K562 (cell line): ENCODE measurements around the gene AIRE. TPM values are rescaled to one million over a fixed set of nuclear protein-coding genes. Genes with fewer than 3 reads are reported as not detected.

ENCODE experiments used
- ATF7 ChIP-seq: fragments of 450-650 bp; IDR thresholded peaks from 2 replicates; pipeline ENCODE4 v1.7.1; 2014; ENCODE audit warnings: mild to moderate bottlenecking, moderate library complexity
- BHLHE40 ChIP-seq: IDR thresholded peaks from 2 replicates; pipeline ENCODE4 v1.6.1; 2011; ENCODE audit warnings: low read length, improper control_type of control experiment
- BRD4 ChIP-seq: fragments of 200-600 bp; sonication (generic); IDR thresholded peaks from 2 replicates; pipeline ENCODE4 v1.6.1; 2017; ENCODE audit warnings: inconsistent platforms
- C11orf30 ChIP-seq: fragments of 450-650 bp; IDR thresholded peaks from 2 replicates; pipeline ENCODE4 v1.6.1; 2016; ENCODE audit warnings: low read depth, mild to moderate bottlenecking
- FOXK1 ChIP-seq: sonication (generic); formaldehyde crosslinking; IDR thresholded peaks from 2 replicates; pipeline ENCODE4 v1.8.0; 2022; ENCODE audit warnings: missing genetic modification reagents, mild to moderate bottlenecking, borderline replicate concordance
- GABPB2 ChIP-seq: fragments of 250-450 bp; sonication (Bioruptor Pico); conservative IDR thresholded peaks from 2 replicates; pipeline ENCODE4 v1.5.1; 2021; ENCODE audit warnings: mild to moderate bottlenecking
- KDM5B ChIP-seq: fragments of 200-600 bp; sonication (generic); IDR thresholded peaks from 2 replicates; pipeline ENCODE4 v1.6.1; 2012; ENCODE audit warnings: low read depth, mild to moderate bottlenecking, moderate library complexity, low read length, control low read depth, inconsistent platforms; ENCODE audit not compliant: insufficient replicate concordance
- NCOR1 ChIP-seq: fragments of 450-650 bp; IDR thresholded peaks from 2 replicates; pipeline ENCODE4 v1.6.1; 2016; ENCODE audit warnings: mild to moderate bottlenecking, moderate library complexity
- PHF8 ChIP-seq: fragments of 200-600 bp; sonication (generic); IDR thresholded peaks from 2 replicates; pipeline ENCODE4 v1.6.1; 2012; ENCODE audit warnings: mixed run types, mild to moderate bottlenecking, inconsistent platforms, low read length, moderate library complexity, borderline replicate concordance
- ZNF311 ChIP-seq: fragments of 250-450 bp; sonication (Bioruptor Pico); IDR thresholded peaks from 2 replicates; pipeline ENCODE4 v1.4.0; 2020; ENCODE audit warnings: mild to moderate bottlenecking, moderate library complexity
- ZNF445 ChIP-seq: fragments of 250-450 bp; sonication (Bioruptor Pico); IDR thresholded peaks from 2 replicates; pipeline ENCODE4 v1.4.0; 2020; ENCODE audit warnings: low read depth, mild to moderate bottlenecking, moderate library complexity
- ZNF561 ChIP-seq: fragments of 450-650 bp; formaldehyde crosslinking; conservative IDR thresholded peaks from 2 replicates; pipeline ENCODE4 v1.4.0; 2020; ENCODE audit warnings: mild to moderate bottlenecking, moderate library complexity
- polyA plus RNA-seq, 8 experiments: library from polyadenylated mRNA; depleted of rRNA in 4 of 8; stranded (reverse) in 5 of 8; unstranded in 3 of 8; fragments of >200 nt; fragmentation: Nextera tagmentation in 2 of 8; fragmentation: Illumina TruSeq in 1 of 8; extraction: Ambion mirVana in 2 of 8; extraction: Trizol in 1 of 8; gene quantifications; 2 replicates each; pipeline versions ENCODE4 v1.2.1 to v1.2.3, GENCODE V29; 2011 to 2014; ENCODE audit warnings: inconsistent platforms in 1 of 8, missing spikeins in 1 of 8
- total RNA-seq, 7 experiments: library from RNA; depleted of rRNA in 6 of 7; stranded (reverse); fragments of >200 nt in 6 of 7; fragmentation: Illumina TruSeq in 2 of 7; extraction: Trizol in 2 of 7; gene quantifications; 2 replicates each; pipeline versions ENCODE4 v1.2.1 to v1.2.3, GENCODE V29; 2011 to 2021; ENCODE audit warnings: low replicate concordance in 1 of 7
- TF ChIP-seq, protein P1 (sequence below): fragments of 250-450 bp; sonication (Bioruptor Pico); IDR thresholded peaks from 2 replicates; pipeline ENCODE4 v1.8.0; 2021; ENCODE audit warnings: moderate library complexity, mild to moderate bottlenecking, inconsistent platforms
- TF ChIP-seq, protein P2 (sequence below), 2 experiments: fragments of 450-650 bp in 1 of 2; sonication (generic) in 1 of 2; formaldehyde crosslinking; conservative IDR thresholded peaks; 2 replicates each; pipeline versions ENCODE4 v1.4.0 to v1.8.1; 2020 to 2022; ENCODE audit warnings: mild to moderate bottlenecking in 1 of 2, missing genetic modification reagents in 1 of 2
- TF ChIP-seq, protein P3 (sequence below): fragments of 250-450 bp; sonication (Bioruptor Pico); IDR thresholded peaks from 2 replicates; pipeline ENCODE4 v1.4.0; 2020; ENCODE audit warnings: mild to moderate bottlenecking, moderate library complexity
- TF ChIP-seq, protein P4 (sequence below), 2 experiments: IDR thresholded peaks in 1 of 2; conservative IDR thresholded peaks in 1 of 2; 2 replicates each; pipeline ENCODE4 v1.6.1; 2016; ENCODE audit warnings: low read depth in 2 of 2, mild to moderate bottlenecking in 1 of 2, missing compliant biosample characterization in 1 of 2, missing genetic modification characterization in 1 of 2, moderate library complexity in 1 of 2

Gene AIRE
- total and polyA plus RNA-seq, 9 of the 15 experiments (the other 6 are each of a cell fraction or from before 2014, with no cell fraction given) = 0.01 TPM; not detected in 8

DNA sequence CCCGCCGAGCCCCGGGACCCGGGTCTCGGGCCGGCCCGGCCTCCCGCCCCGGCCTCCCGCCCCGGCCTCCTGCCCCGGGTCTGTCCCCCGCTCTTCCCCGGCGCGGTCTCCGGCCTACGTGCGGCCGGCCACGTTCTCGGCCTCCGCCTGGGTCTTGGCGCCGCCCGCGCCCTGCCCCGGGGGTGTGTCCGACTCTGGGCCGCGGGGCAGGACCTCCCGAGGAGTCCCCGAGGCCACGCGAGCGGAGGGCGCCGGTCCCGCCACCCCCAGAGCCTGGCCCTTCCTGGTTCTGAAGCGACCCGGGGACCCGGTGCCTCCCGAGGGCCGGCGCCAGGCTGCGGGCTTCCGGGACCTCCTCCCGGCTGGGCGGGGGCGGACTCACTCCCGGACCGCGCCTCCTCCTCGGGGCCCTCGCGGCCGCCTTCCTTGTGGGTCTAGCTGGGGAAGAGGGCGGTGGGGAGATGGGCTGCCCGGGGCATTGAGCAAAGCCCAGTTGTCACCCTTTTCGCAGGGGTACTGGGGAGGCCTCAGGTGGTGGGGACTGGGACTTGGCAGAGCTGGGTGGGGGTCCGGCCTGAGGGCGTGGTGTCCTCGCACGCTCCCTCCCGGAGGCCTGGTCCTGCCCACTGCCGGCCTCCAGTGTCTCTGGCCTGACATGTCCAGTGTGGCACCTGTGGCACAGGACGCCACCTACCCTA, 14.7 kb downstream of the AIRE start (continued):
- TF ChIP-seq, protein P1, sequence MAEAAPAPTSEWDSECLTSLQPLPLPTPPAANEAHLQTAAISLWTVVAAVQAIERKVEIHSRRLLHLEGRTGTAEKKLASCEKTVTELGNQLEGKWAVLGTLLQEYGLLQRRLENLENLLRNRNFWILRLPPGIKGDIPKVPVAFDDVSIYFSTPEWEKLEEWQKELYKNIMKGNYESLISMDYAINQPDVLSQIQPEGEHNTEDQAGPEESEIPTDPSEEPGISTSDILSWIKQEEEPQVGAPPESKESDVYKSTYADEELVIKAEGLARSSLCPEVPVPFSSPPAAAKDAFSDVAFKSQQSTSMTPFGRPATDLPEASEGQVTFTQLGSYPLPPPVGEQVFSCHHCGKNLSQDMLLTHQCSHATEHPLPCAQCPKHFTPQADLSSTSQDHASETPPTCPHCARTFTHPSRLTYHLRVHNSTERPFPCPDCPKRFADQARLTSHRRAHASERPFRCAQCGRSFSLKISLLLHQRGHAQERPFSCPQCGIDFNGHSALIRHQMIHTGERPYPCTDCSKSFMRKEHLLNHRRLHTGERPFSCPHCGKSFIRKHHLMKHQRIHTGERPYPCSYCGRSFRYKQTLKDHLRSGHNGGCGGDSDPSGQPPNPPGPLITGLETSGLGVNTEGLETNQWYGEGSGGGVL = no peak
- TF ChIP-seq ATF7 (0 out of 2 replicates have a peak, but pooled peaks have one; percentile 16), ZNF561 (CRISPR knock-in tag) (no peak), ZNF311 (CRISPR knock-in tag) (no peak), C11orf30 (no peak), FOXK1 (CRISPR knock-in tag) (0 out of 2 replicates have a peak, but pooled peaks have one; percentile 62), KDM5B (peak; percentile 49), BRD4 (no peak), NCOR1 (no peak), BHLHE40 (no peak), PHF8 (peak; percentile 32; the same call in 1 of the 2 replicates), ZNF445 (no peak), GABPB2 (CRISPR knock-in tag) (no peak)
- TF ChIP-seq, protein P2, sequence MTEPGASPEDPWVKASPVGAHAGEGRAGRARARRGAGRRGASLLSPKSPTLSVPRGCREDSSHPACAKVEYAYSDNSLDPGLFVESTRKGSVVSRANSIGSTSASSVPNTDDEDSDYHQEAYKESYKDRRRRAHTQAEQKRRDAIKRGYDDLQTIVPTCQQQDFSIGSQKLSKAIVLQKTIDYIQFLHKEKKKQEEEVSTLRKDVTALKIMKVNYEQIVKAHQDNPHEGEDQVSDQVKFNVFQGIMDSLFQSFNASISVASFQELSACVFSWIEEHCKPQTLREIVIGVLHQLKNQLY (CRISPR knock-in tag; conservative IDR thresholded peaks at IDR 0.05) = no peak
- TF ChIP-seq, protein P3, sequence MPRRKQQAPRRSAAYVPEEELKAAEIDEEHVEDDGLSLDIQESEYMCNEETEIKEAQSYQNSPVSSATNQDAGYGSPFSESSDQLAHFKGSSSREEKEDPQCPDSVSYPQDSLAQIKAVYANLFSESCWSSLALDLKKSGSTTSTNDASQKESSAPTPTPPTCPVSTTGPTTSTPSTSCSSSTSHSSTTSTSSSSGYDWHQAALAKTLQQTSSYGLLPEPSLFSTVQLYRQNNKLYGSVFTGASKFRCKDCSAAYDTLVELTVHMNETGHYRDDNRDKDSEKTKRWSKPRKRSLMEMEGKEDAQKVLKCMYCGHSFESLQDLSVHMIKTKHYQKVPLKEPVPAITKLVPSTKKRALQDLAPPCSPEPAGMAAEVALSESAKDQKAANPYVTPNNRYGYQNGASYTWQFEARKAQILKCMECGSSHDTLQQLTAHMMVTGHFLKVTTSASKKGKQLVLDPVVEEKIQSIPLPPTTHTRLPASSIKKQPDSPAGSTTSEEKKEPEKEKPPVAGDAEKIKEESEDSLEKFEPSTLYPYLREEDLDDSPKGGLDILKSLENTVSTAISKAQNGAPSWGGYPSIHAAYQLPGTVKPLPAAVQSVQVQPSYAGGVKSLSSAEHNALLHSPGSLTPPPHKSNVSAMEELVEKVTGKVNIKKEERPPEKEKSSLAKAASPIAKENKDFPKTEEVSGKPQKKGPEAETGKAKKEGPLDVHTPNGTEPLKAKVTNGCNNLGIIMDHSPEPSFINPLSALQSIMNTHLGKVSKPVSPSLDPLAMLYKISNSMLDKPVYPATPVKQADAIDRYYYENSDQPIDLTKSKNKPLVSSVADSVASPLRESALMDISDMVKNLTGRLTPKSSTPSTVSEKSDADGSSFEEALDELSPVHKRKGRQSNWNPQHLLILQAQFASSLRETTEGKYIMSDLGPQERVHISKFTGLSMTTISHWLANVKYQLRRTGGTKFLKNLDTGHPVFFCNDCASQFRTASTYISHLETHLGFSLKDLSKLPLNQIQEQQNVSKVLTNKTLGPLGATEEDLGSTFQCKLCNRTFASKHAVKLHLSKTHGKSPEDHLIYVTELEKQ (CRISPR knock-in tag) = no peak
- TF ChIP-seq, protein P4, sequence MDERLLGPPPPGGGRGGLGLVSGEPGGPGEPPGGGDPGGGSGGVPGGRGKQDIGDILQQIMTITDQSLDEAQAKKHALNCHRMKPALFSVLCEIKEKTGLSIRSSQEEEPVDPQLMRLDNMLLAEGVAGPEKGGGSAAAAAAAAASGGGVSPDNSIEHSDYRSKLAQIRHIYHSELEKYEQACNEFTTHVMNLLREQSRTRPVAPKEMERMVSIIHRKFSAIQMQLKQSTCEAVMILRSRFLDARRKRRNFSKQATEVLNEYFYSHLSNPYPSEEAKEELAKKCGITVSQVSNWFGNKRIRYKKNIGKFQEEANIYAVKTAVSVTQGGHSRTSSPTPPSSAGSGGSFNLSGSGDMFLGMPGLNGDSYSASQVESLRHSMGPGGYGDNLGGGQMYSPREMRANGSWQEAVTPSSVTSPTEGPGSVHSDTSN (CRISPR knock-in tag; IDR thresholded peaks at IDR 0.05; ENCODE audit: low read depth) = no peak
- TF ChIP-seq, protein P4 (tag; conservative IDR thresholded peaks at IDR 0.05; ENCODE audit: low read depth) = no peak
